Fibroblast of gingiva (primary cell): ENCODE measurements around the gene SULT1E1.
A peak's percentile ranks its signal among the peaks of the same experiment; 100 is the strongest.
"Not testable (repeated sequence)": the region's sequence is repeated elsewhere in the genome, so short reads cannot be mapped to it uniquely, and the experiment has no call there.

ENCODE experiments used
- DNase-seq: peaks from one replicate; pipeline ENCODE4 v3.0.0-alpha.2; 2011; ENCODE audit warnings: low read depth

SULT1E1 gene

GRCh38 chr4:69843301-69843700 lies 16.6 kb downstream of the SULT1E1 start:
- DNase-seq = no peak

- no peak for DNase-seq
Observed at GRCh38 chr4:69838977-69839376, 21.0 kb downstream of the SULT1E1 start.

GRCh38 chr4:69836287-69836686 lies 23.7 kb downstream of the SULT1E1 start:
- DNase-seq = no peak

DNA sequence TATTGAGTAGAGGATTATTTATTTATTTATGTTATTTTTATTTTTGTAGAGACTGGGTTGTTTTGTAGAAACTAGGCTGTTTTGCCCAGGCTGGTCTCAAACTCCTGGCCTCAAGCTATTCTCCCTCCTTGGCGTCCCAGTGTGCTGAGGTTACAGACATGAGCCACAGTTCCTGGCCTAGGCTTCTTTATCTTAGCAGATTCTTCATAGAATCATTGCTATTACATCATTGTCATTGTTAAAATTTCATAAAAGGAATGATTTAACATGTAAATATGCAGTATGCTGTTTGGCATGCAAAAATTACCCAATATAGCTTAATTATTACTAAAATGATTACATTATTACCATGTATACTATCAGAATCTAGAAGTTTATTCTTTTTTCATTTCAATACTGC lies 24.2 kb downstream of the SULT1E1 start:
- no peak for DNase-seq

DNA sequence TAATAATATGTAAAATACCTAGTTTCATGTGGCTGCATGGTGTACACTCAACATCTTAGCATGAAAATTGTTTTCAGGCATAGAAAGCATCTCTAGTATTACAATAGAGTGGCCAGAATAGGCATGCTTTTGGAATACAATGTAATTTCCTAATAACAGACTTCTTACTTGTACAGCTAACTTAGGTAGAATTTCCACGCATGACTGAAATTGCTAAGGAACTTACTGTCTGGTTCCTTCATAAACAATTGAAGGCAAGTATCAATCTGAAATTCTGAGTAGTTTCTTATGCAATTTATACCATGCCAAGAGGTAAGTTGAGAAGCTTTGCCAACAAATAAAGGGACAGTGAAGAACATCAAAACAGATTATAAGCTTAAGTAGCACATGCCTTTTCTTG lies 26.7 kb downstream of the SULT1E1 start:
- DNase-seq = no peak

GRCh38 chr4:69832326-69833030 lies 27.5 kb downstream of the SULT1E1 start:
- no peak for DNase-seq

- DNase-seq = no peak
Observed at GRCh38 chr4:69831646-69832325, 28.2 kb downstream of the SULT1E1 start.

DNA sequence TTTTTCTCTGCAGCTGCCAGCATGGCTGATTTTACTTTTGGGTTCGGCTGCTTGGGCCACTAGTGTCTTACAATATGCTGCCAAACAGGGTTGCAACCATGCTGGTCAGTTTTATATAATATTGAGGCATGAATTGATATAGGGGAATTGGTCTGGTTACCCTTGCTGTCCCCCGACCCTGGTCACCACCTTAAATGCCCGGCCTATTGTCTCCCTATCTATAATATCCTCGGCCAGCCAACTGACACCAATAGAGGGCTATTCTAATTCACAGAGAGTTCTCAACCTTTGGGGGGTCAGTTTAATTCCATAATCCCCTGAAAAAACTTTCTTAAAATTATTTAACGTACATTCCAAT lies 28.7 kb downstream of the SULT1E1 start:
- no peak for DNase-seq

GRCh38 chr4:69830560-69831269 lies 29.2 kb downstream of the SULT1E1 start:
- DNase-seq = peak; percentile 33

- DNase-seq = no peak
Observed at GRCh38 chr4:69830192-69830559, 29.8 kb downstream of the SULT1E1 start.

DNA sequence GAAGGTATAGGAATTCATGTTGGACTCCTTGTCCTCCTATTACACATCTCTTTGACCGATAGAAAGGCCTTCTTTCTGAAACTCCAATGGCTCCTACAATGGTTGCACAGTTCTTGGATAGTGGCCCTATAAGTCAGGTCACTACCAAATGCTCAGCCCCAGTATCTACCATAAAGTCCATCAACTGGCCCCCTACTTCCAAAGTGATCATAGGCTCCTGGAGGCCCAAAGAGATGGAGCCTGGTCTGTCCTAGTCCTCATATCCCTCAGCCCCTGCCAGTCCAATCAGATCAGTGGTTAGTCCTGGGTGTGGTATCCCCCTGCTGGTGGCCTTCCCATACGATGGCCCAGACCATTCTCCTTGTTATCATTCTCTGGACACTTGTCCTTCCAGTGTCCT lies 30.3 kb downstream of the SULT1E1 start:
- no peak for DNase-seq

DNA sequence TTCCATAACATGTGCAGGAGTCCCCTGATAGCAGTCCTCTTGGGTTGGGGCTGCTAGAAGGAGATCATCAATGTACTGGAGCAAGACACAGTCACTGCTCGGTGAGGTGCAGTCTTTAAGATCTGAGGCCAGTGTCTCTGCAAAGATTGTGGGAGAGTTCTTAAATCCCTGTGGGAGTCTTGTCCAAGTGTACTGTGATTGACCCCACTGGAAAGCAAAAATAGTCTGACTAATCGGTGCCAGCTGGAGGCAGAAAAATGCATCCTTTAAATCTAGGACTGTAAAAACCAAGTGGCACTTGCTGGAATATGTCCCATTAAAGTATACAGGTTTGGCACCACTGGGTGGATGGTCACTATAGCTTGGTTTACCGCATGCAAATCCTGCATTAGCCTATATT lies 31.1 kb downstream of the SULT1E1 start:
- DNase-seq = peak; percentile 17

GRCh38 chr4:69825056-69825455 lies 34.9 kb downstream of the SULT1E1 start:
- DNase-seq = not testable (repeated sequence)

DNA sequence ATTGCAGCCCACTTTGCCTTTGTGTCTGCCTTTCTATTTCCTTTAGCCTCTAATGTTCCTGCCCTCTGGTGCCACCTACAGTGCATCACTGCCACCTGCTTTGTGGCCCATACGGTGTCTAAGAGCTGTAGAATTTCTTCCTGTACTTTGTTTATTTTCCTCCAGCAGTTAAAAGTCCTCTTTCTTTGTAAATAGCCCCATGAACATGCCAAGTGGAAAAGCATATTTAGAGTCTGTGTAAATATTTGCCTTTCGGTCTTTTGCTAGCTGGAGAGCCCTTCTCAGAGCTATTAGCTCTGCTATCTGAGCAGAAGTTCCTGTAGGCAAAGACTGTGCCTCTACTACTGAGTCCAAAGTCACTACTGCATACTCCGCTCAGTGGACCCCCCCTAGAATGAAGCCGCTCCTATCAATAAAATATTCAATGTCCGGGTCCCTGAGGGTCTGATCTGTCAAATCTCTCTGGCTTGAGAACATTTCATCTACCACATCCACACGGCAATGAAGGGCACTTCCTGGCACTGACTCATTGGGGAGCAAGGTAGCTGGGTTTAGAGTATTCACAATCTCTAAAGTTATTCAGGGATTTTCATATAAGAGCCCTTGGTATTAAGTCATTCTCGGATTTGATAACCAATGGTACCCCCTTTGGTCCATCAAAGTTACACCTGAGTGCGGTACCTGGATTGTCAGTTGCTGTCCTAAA lies 36.3 kb downstream of the SULT1E1 start:
- peak; percentile 50 for DNase-seq

- no peak for DNase-seq
Observed at GRCh38 chr4:69823048-69823447, 36.9 kb downstream of the SULT1E1 start.

GRCh38 chr4:69822198-69822597 lies 37.7 kb downstream of the SULT1E1 start:
- DNase-seq = no peak

- no peak for DNase-seq
Observed at GRCh38 chr4:69818060-69818639, 41.8 kb downstream of the SULT1E1 start.

GRCh38 chr4:69816236-69816635 lies 43.7 kb downstream of the SULT1E1 start:
- no peak for DNase-seq

GRCh38 chr4:69813628-69814027 lies 46.3 kb downstream of the SULT1E1 start:
- no peak for DNase-seq

GRCh38 chr4:69811166-69811565 lies 48.8 kb downstream of the SULT1E1 start:
- no peak for DNase-seq

GRCh38 chr4:69800599-69800998 lies 59.3 kb downstream of the SULT1E1 start:
- peak; percentile 72 for DNase-seq

DNA sequence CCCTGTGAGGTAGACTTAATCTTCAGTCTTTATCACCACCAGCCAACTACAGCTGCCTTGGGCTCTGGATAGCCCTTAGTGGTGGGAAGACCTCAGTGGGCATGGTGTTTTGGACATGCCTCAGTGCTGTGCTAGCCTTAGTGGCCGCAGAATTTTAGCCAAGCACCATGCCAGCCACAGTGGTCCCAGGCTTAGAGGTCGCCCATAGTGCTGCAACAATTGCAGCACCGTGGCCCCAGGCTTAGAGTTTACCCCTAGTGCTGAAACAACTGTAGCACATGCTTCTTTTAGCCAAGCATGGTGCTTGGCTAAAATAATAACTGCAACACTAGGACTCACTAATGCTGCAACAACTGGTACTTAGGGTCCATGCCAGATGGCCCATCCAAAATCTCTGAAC lies 60.6 kb downstream of the SULT1E1 start:
- no peak for DNase-seq
